B cell (primary cell): Measurements from ENCODE around the gene OGDH. TPM values are rescaled to one million over a fixed set of nuclear protein-coding genes. Genes with fewer than 3 reads are reported as not detected.
"Not testable (repeated sequence)": the region's sequence is repeated elsewhere in the genome, so short reads cannot be mapped to it uniquely, and the experiment has no call there.

ENCODE experiments used
- ATAC-seq: fragments of 200-7000 bp; cut with Tn5 transposase; one replicate; pipeline ENCODE4 v1.10.0; 2021; ENCODE audit warnings: low read depth, mild to moderate bottlenecking, moderate number of reproducible peaks, moderate library complexity
- CTCF ChIA-PET: fragments of 350-600 bp; sonication (Branson Sonifier 250); formaldehyde crosslinking; loops from one replicate; lab custom pipeline; 2021; ENCODE audit warnings: antibody characterized with exemption, inconsistent platforms; lab: Charles Lee
- POLR2A ChIA-PET: fragments of 350-600 bp; sonication (Branson Sonifier 250); formaldehyde crosslinking; loops from one replicate; lab custom pipeline; 2021; ENCODE audit warnings: antibody characterized with exemption; lab: Charles Lee
- DNase-seq: peaks from one replicate; pipeline ENCODE4 v3.0.0; 2013
- H2AFZ ChIP-seq: 2 replicates; pipeline ENCODE4 v1.6.1; 2012; ENCODE audit warnings: mild to moderate bottlenecking, low read depth, low read length; ENCODE audit not compliant: insufficient read depth, poor library complexity, severe bottlenecking
- H3K27ac ChIP-seq, 2 donors: 1 replicate in 1 of 2; 2 replicates in 1 of 2; pipeline ENCODE4 v1.5.1; 2012 to 2013; ENCODE audit warnings: low read length in 2 of 2, mild to moderate bottlenecking in 2 of 2, moderate library complexity in 1 of 2
- H3K27me3 ChIP-seq, 4 experiments: fragments of 200-600 bp in 1 of 4; sonication (generic) in 1 of 4; replicated peaks in 1 of 4; 1 replicate in 2 of 4; 2 replicates in 2 of 4; pipeline versions ENCODE4 v1.6.1 to v1.7.0; 2013 to 2016; ENCODE audit warnings: low read length in 3 of 4, mild to moderate bottlenecking in 2 of 4, mixed read lengths in 1 of 4, moderate library complexity in 1 of 4; ENCODE audit not compliant: insufficient read depth in 4 of 4, control insufficient read depth in 3 of 4; ENCODE audit errors: control extremely low read depth in 1 of 4
- H3K36me3 ChIP-seq, 2 experiments: replicated peaks in 1 of 2; 1 replicate in 1 of 2; 2 replicates in 1 of 2; pipeline versions ENCODE4 v1.6.1 to v1.7.1; 2013; ENCODE audit warnings: low read length in 1 of 2; ENCODE audit not compliant: insufficient read depth in 2 of 2, control insufficient read depth in 1 of 2; ENCODE audit errors: control extremely low read depth in 1 of 2, extremely low read depth in 1 of 2
- H3K4me1 ChIP-seq, 2 donors: fragments of 200-600 bp in 1 of 2; sonication (generic) in 1 of 2; 1 replicate in 1 of 2; 2 replicates in 1 of 2; pipeline versions ENCODE4 v1.5.1 to v1.6.1; 2013 to 2017; ENCODE audit warnings: low read length in 2 of 2; ENCODE audit not compliant: control insufficient read depth in 2 of 2, insufficient read depth in 2 of 2
- H3K4me2 ChIP-seq: replicated peaks from 2 replicates; pipeline ENCODE3; 2012; ENCODE audit warnings: mild to moderate bottlenecking, low read depth, low read length; ENCODE audit not compliant: poor library complexity, severe bottlenecking
- H3K4me3 ChIP-seq, 5 experiments: fragments of 200-600 bp in 1 of 5; sonication (generic) in 1 of 5; 1 replicate in 3 of 5; 2 replicates in 2 of 5; pipeline versions ENCODE4 v1.5.1 to v1.7.0; 2011 to 2016; ENCODE audit warnings: low read length in 4 of 5, mild to moderate bottlenecking in 4 of 5, low read depth in 2 of 5, control low read depth in 1 of 5, moderate library complexity in 1 of 5; ENCODE audit not compliant: insufficient read depth in 1 of 5; ENCODE audit errors: control extremely low read depth in 1 of 5, extremely low read depth in 1 of 5
- H3K79me2 ChIP-seq: fragments of 200-600 bp; sonication (generic); one replicate; pipeline ENCODE4 v1.6.0; 2016; ENCODE audit warnings: low read length; ENCODE audit not compliant: control insufficient read depth, insufficient read depth
- H3K9ac ChIP-seq: fragments of 200-600 bp; sonication (generic); 2 replicates; pipeline ENCODE4 v1.6.1; 2017; ENCODE audit warnings: mild to moderate bottlenecking, low read length, moderate library complexity
- H3K9me3 ChIP-seq, 3 donors: one replicate each; pipeline versions ENCODE4 v1.6.1 to v1.7.1; 2013; ENCODE audit warnings: low read length in 2 of 3; ENCODE audit not compliant: control insufficient read depth in 2 of 3, insufficient read depth in 1 of 3; ENCODE audit errors: control extremely low read depth in 1 of 3
- H4K20me1 ChIP-seq: 2 replicates; pipeline ENCODE4 v1.6.0; 2012; ENCODE audit warnings: mild to moderate bottlenecking, low read length; ENCODE audit not compliant: insufficient read depth, control insufficient read depth, poor library complexity, severe bottlenecking
- H3K27ac Mint-ChIP-seq: one replicate; pipeline ENCODE4 v1.8.0; 2021; ENCODE audit warnings: mixed read lengths
- H3K27me3 Mint-ChIP-seq: one replicate; pipeline ENCODE4 v1.8.0; 2021; ENCODE audit warnings: mixed read lengths
- H3K4me1 Mint-ChIP-seq: one replicate; pipeline ENCODE4 v1.8.0; 2021; ENCODE audit warnings: mixed read lengths
- H3K4me3 Mint-ChIP-seq: one replicate; pipeline ENCODE4 v1.8.0; 2021; ENCODE audit warnings: mixed read lengths
- H3K9me3 Mint-ChIP-seq: one replicate; pipeline ENCODE4 v1.8.0; 2022; ENCODE audit warnings: mixed read lengths; ENCODE audit not compliant: insufficient read depth
- EZH2 ChIP-seq: IDR thresholded peaks from 2 replicates; pipeline ENCODE4 v1.6.1; 2012; ENCODE audit warnings: borderline replicate concordance, low read depth, mild to moderate bottlenecking, moderate library complexity, low read length; ENCODE audit not compliant: insufficient read depth, poor library complexity, severe bottlenecking
- WGBS: methylation state at CpG from one replicate; pipeline ENCODE4 v1.1.5; 2013; ENCODE audit warnings: missing lambda C conversion rate; ENCODE audit not compliant: insufficient coverage; 5-methylcytosine and 5-hydroxymethylcytosine counted together
- intact Hi-C: fragments of 100-400 bp; cut with micrococcal nuclease; formaldehyde crosslinking; loops from one replicate; pipeline ENCODE4 v1.10.0; 2022
- polyA plus RNA-seq: library from polyadenylated mRNA; depleted of rRNA; stranded (reverse); fragments of >200 nt; gene quantifications from 2 replicates; pipeline ENCODE4 v1.2.3, GENCODE V29; 2012
- total RNA-seq, 2 donors: library from RNA; stranded (reverse); fragments of 120-200 nt in 1 of 2; gene quantifications; 1 replicate in 1 of 2; 2 replicates in 1 of 2; pipeline versions ENCODE4 v1.2.3 to v1.2.4, GENCODE V29; 2013 to 2022
- TF ChIP-seq, protein P1 (sequence below): fragments of 200-600 bp; IDR thresholded peaks from one replicate; pipeline ENCODE4 v1.8.0; 2022; ENCODE audit warnings: antibody characterized with exemption, mild to moderate bottlenecking

OGDH gene
- total and polyA plus RNA-seq, 2 donors (not counting 1 experiment from before 2014, with no cell fraction given): 42.6 to 80.2 TPM

DNA sequence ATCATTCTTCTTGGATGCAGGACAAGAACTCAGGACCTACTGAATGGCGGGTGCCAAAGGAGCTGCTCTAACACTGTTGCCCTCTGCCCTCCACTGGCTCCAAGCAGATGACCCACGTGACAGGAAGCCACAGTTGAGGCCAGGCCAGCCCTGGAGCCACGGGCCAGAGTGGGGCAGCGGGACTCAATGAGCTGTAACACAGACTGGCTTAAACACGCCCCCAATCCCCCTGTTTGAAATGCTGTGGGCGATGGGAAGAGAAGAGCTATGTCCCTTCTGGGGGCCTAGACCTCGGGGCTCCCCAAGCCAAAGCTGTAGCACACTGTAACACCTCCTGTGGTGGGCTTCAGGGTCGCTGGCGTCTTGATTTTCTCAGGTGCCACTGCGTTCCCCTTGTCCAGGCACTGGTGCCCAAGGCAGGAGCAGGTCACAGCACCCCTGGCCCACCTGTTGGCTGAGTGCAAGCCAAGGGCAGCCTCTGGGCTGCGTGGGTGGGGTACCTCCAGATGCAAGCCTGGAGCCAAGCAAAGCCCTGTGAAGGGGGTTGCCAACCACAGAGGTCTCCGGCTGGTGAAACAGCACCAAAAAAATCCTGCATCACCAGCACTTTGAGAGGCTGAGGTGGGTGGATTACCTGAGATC is 123.6 kb downstream of the OGDH start:
- H2AFZ ChIP-seq: no peak overlapping the region
- no peaks in the 10 kb centered on the region for H3K79me2 ChIP-seq
- intact Hi-C loops: no loop called here
- H3K4me1 Mint-ChIP-seq: peaks cover 2% of the 10 kb centered on the region
- H3K4me1 ChIP-seq: no peaks in the 10 kb centered on the region
- no peaks in the 10 kb centered on the region for H4K20me1 ChIP-seq
- DNase-seq (no peak), ATAC-seq (no peak)
- CTCF ChIA-PET: no interaction called here
- no peak overlapping the region for H3K4me2 ChIP-seq
- H3K27me3 ChIP-seq: no peaks in the 10 kb centered on the region
- WGBS: 90% methylated on average over 11 of the region's 12 CpGs
- H3K4me3 Mint-ChIP-seq: no peak overlapping the region
- no peaks in the 10 kb centered on the region for H3K9me3 ChIP-seq
- peaks cover 6% of the 10 kb centered on the region for H3K27me3 Mint-ChIP-seq
- no peak overlapping the region for H3K9ac ChIP-seq
- H3K4me3 ChIP-seq: no peak overlapping the region
- no peak for TF ChIP-seq EZH2
- TF ChIP-seq, protein P1, sequence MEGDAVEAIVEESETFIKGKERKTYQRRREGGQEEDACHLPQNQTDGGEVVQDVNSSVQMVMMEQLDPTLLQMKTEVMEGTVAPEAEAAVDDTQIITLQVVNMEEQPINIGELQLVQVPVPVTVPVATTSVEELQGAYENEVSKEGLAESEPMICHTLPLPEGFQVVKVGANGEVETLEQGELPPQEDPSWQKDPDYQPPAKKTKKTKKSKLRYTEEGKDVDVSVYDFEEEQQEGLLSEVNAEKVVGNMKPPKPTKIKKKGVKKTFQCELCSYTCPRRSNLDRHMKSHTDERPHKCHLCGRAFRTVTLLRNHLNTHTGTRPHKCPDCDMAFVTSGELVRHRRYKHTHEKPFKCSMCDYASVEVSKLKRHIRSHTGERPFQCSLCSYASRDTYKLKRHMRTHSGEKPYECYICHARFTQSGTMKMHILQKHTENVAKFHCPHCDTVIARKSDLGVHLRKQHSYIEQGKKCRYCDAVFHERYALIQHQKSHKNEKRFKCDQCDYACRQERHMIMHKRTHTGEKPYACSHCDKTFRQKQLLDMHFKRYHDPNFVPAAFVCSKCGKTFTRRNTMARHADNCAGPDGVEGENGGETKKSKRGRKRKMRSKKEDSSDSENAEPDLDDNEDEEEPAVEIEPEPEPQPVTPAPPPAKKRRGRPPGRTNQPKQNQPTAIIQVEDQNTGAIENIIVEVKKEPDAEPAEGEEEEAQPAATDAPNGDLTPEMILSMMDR: no peak
- no peaks in the 10 kb centered on the region for H3K36me3 ChIP-seq
- H3K9me3 Mint-ChIP-seq: no peaks in the 10 kb centered on the region
- POLR2A ChIA-PET: interaction anchor here (0.7 kb wide), 1 partner anchor 21 kb away, joined by 5 read pairs; no protein-coding TSS in a partner anchor
- H3K27ac Mint-ChIP-seq: no peak overlapping the region
- H3K27ac ChIP-seq: no peak overlapping the region

DNA sequence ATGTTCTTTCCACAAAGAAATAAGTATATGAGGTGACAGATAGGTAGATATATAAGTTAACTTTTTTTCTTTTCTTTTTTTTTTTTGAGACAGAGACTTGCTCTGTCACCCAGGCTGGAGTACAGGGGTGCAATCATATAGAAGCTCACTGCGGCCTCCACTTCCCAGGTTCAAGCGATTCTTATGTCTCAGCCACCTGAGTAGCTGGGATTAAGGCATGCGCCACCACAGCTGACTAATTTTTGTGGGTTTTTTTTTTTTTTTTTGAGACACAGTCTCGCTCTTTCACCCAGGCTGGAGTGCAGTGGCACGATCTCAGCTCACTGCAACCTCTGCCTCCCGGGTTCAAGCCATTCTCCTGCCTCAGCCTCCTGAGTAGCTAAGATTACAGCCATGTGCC is 126.5 kb downstream of the OGDH start:
- H3K27ac Mint-ChIP-seq, H3K4me1 Mint-ChIP-seq, H3K27ac ChIP-seq, DNase-seq, ATAC-seq, H3K4me3 Mint-ChIP-seq, H3K4me1 ChIP-seq, H2AFZ ChIP-seq, H3K4me3 ChIP-seq, intact Hi-C loops, H3K9me3 Mint-ChIP-seq, H3K27me3 ChIP-seq, H3K9me3 ChIP-seq, H3K79me2 ChIP-seq, H3K27me3 Mint-ChIP-seq, H4K20me1 ChIP-seq, H3K9ac ChIP-seq, H3K4me2 ChIP-seq, H3K36me3 ChIP-seq, POLR2A ChIA-PET: not testable (repeated sequence)
- WGBS: 95% methylated on average over 6 of the region's 6 CpGs
- CTCF ChIA-PET: interaction anchor here (0.7 kb wide), 1 partner anchor 13 kb away, joined by 3 read pairs; no protein-coding TSS in a partner anchor
